ENCODE results near the gene KLHL26. TPM values are rescaled to one million over a fixed set of nuclear protein-coding genes. Genes with fewer than 3 reads are reported as not detected.

The KLHL26 gene
- total RNA-seq, 1 experiment from 2014 or later = 8.4 TPM

DNA sequence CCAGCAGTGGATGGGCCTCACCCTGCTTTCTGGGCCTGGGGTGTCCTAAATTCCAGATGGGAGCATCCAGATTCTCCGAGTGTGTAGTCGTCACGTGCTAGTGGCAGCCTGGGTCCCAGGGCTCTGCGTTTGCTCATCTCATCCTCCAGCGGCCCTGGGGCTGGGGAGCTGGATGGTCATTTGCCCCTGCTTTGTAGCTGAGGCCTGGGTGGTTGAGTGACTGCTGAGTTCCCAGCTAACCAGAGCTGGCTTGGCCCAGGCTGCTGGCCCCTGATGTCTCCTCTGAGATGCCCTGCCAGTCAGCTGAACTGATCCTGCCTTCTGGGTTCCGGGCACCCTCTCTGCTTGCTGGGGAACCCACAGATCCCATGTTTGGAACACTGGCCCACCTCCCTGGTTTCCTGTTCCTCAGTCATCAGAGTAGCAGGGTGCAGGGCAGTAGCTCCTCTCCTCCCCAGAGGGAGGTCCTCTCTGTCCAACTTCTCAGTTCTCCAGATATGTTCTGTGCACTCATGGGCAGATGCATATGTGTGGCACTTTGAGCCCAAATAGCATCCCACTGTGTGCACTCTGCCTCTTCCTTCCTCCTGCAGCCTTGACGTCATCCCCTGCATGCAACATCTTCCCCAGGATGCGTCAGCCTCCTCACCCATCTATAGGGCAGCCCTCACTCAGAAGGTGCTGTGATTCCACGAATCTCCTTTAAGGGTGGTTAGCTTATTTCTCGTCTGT is 24.3 kb downstream of the KLHL26 start:
- TF ChIP-seq EZH2phosphoT487 (IDR thresholded peaks at IDR 0.05; ENCODE audit: borderline replicate concordance, low read length) (no peak), CTCF (conservative IDR thresholded peaks at IDR 0.05; ENCODE audit: low read depth, low read length) (no peak), EZH2 (IDR thresholded peaks at IDR 0.05; ENCODE audit: low read length, unreplicated experiment) (no peak)
- no peak for ATAC-seq
- intact Hi-C loops (cut with micrococcal nuclease) = no loop called here

GRCh38 chr19:18662972-18663732 is 26.3 kb downstream of the KLHL26 start:
- Histone ChIP-seq H3K4me2 (ENCODE audit: low read length) (no peak overlapping the region), H3K9me2 (replicated peaks; ENCODE audit: low read length) (no peaks in the 10 kb centered on the region), H3K36me3 (ENCODE audit: low read depth, low read length) (no peaks in the 10 kb centered on the region), H3K4me3 (ENCODE audit: low read length) (no peak overlapping the region), H2AFZ (ENCODE audit: low read length) (no peak overlapping the region), H3K9ac (ENCODE audit: low read length) (no peak overlapping the region), H3K4me1 (ENCODE audit: insufficient read depth, low read length) (no peaks in the 10 kb centered on the region), H3K27ac (ENCODE audit: low read length) (no peak overlapping the region), H3K27me3 (ENCODE audit: low read length) (no peaks in the 10 kb centered on the region), H3K9me3 (ENCODE audit: low read length) (no peaks in the 10 kb centered on the region), H3F3A (ENCODE audit: low read length, unreplicated experiment) (no peaks in the 10 kb centered on the region), H4K20me1 (ENCODE audit: low read length) (no peaks in the 10 kb centered on the region), H3K79me2 (ENCODE audit: low read length) (no peaks in the 10 kb centered on the region)
- ATAC-seq = no peak
- no peak for DNase-seq
- ChIA-PET POLR2A (ENCODE audit: unreplicated experiment) (no interaction called here), CTCF (no interaction called here)
- no TSS peak for BruUV-seq (replicated peaks)
- intact Hi-C loops (cut with micrococcal nuclease) = no loop called here
- no peak for TF ChIP-seq EZH2 (IDR thresholded peaks at IDR 0.05; ENCODE audit: low read length, unreplicated experiment)
- no peak for TF ChIP-seq CTCF (conservative IDR thresholded peaks at IDR 0.05; ENCODE audit: low read depth, low read length)
- no peak for TF ChIP-seq EZH2phosphoT487 (IDR thresholded peaks at IDR 0.05; ENCODE audit: borderline replicate concordance, low read length)

More for the DNA sequence above, 24.3 kb downstream of the KLHL26 start:
- no peak overlapping the region for H3K4me2 ChIP-seq (ENCODE audit: low read length)
- no TSS peak for BruUV-seq (replicated peaks)
- H3K9me2 ChIP-seq (replicated peaks; ENCODE audit: low read length) = no peaks in the 10 kb centered on the region
- H3K79me2 ChIP-seq (ENCODE audit: low read length) = no peaks in the 10 kb centered on the region
- H3K27ac ChIP-seq (ENCODE audit: low read length) = no peak overlapping the region
- ChIA-PET POLR2A (ENCODE audit: unreplicated experiment) (no interaction called here), CTCF (no interaction called here)
- no peaks in the 10 kb centered on the region for H3F3A ChIP-seq (ENCODE audit: low read length, unreplicated experiment)
- no peak for DNase-seq
- H2AFZ ChIP-seq (ENCODE audit: low read length) = no peak overlapping the region
- H3K4me3 ChIP-seq (ENCODE audit: low read length) = no peak overlapping the region
- no peaks in the 10 kb centered on the region for H3K4me1 ChIP-seq (ENCODE audit: insufficient read depth, low read length)
- H3K36me3 ChIP-seq (ENCODE audit: low read depth, low read length) = no peaks in the 10 kb centered on the region
- H3K9ac ChIP-seq (ENCODE audit: low read length) = no peak overlapping the region
- no peaks in the 10 kb centered on the region for H3K9me3 ChIP-seq (ENCODE audit: low read length)
- H3K27me3 ChIP-seq (ENCODE audit: low read length) = no peaks in the 10 kb centered on the region
- H4K20me1 ChIP-seq (ENCODE audit: low read length) = no peaks in the 10 kb centered on the region
